Lung (tissue), 12 donors: ENCODE measurements around the gene SEPTIN3. TPM values are rescaled to one million over a fixed set of nuclear protein-coding genes. Genes with fewer than 3 reads are reported as not detected.

Experiments
- ATAC-seq: fragments of 200-7000 bp; cut with Tn5 transposase; one replicate; pipeline ENCODE4 v1.9.1; 2020; ENCODE audit warnings: moderate number of reproducible peaks; ENCODE audit not compliant: insufficient read depth, low FRiP score
- DNase-seq, 3 donors: peaks; one replicate each; pipeline ENCODE4 v3.0.0-alpha.2; 2013 to 2017
- H3K27ac ChIP-seq, 2 donors: one replicate each; pipeline ENCODE4 v1.5.1; 2013; ENCODE audit warnings: mild to moderate bottlenecking in 2 of 2, moderate library complexity in 2 of 2, control low read depth in 1 of 2, inconsistent platforms in 1 of 2, low read depth in 1 of 2, low read length in 1 of 2
- H3K27me3 ChIP-seq, 3 donors: one replicate each; pipeline ENCODE4 v1.5.1; 2013; ENCODE audit warnings: low read length in 2 of 3; ENCODE audit not compliant: control insufficient read depth in 3 of 3, insufficient read depth in 3 of 3
- H3K36me3 ChIP-seq, 4 donors: one replicate each; pipeline ENCODE4 v1.5.1; 2013; ENCODE audit warnings: low read length in 4 of 4, mild to moderate bottlenecking in 1 of 4, moderate library complexity in 1 of 4; ENCODE audit not compliant: control insufficient read depth in 4 of 4, insufficient read depth in 4 of 4
- H3K4me1 ChIP-seq, 5 donors: one replicate each; pipeline ENCODE4 v1.5.1; 2013; ENCODE audit warnings: low read length in 5 of 5, mild to moderate bottlenecking in 2 of 5, moderate library complexity in 1 of 5; ENCODE audit not compliant: control insufficient read depth in 5 of 5, insufficient read depth in 5 of 5
- H3K4me3 ChIP-seq: one replicate; pipeline ENCODE4 v1.5.1; 2013; ENCODE audit warnings: mild to moderate bottlenecking, control low read depth, moderate library complexity
- H3K9ac ChIP-seq, 2 donors: one replicate each; pipeline ENCODE4 v1.5.1; 2013; ENCODE audit warnings: low read length in 2 of 2, control low read depth in 1 of 2; ENCODE audit not compliant: insufficient read depth in 1 of 2
- H3K9me3 ChIP-seq, 4 donors: one replicate each; pipeline ENCODE4 v1.5.1; 2013; ENCODE audit warnings: low read length in 3 of 4, mild to moderate bottlenecking in 1 of 4, moderate library complexity in 1 of 4; ENCODE audit not compliant: control insufficient read depth in 4 of 4, insufficient read depth in 3 of 4
- CTCF ChIP-seq: IDR thresholded peaks from 2 replicates; pipeline ENCODE4 v1.5.1; 2012; ENCODE audit warnings: mild to moderate bottlenecking; ENCODE audit errors: control extremely low read depth, extremely low read depth
- WGBS, 2 donors: extraction: QIAGEN DNeasy Blood & Tissue Kit; methylation state at CpG; one replicate each; pipeline ENCODE4 v1.1.7; 2013; 5-methylcytosine and 5-hydroxymethylcytosine counted together
- polyA plus RNA-seq, 2 donors: library from polyadenylated mRNA; stranded (reverse); fragments of 200-250 nt; gene quantifications; one replicate each; pipeline ENCODE4 v1.2.1, GENCODE V29; 2013
- total RNA-seq, 2 donors: library from RNA; depleted of rRNA in 1 of 2; stranded (reverse); fragments of >200 nt in 1 of 2; gene quantifications; one replicate each; pipeline ENCODE4 v1.2.1, GENCODE V29; 2014 to 2021
- donor health status: control.
- donor health status: control.
- donor health status: Bipolar disorder and iron deficiency.
- donor health status: healthy.
- donor health status: DM: yes; HTN: yes; CAD: no.

SEPTIN3 gene
- total and polyA plus RNA-seq, 4 donors = 0.31 to 1.3 (median 0.56) TPM

DNA sequence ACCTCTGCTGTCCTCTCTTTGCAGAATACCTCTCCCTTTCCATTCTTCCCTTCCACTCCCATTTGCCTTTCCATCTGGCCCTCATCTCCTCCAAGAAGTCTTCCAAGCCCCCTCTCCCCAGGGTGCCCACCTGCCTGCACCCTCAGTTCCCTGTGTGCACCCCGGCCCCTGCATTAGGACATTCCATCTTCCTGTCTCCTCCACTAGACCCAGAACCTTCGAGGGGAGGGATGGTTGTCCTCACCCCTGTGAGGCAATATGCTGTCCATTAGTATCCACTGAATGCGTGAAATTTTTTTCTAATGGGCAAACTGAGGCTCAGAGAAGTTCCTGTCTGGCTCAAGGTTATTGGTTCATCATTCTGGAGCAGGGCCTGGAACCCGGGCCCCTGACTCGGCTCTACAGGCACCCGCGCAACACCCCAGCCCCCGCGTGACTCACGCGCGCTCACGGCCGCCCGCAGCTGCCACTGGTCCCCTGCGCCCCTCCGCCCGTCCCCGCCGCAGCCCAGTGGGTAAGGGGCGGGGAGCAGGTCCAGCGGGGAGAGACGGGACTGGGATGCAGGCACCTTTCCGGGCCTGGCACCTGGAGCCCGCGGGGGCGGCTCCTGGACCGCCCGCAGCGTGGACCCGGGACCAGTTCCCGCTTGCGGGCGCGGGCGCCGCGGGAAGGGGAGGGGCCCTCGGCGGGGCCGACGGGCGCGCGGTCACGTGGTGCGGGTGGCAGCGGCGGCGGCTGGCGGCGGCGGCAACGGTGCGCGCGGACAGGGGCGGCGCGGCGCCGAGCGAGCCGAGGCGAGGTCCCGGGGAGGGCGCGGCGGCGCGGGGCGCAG, 7.0 kb downstream of the SEPTIN3 start:
- no peak for ATAC-seq
- TF ChIP-seq CTCF = no peak
- no peaks in the 10 kb centered on the region for H3K36me3 ChIP-seq
- 2 to 4% methylated on average over 32 to 72 of the region's 72 CpGs for WGBS, 2 donors
- H3K27me3 ChIP-seq = peaks cover 0 to 31% (median 26%) of the 10 kb centered on the region in 3 donors
- peak in 1 of 3 donors; percentile 34 for DNase-seq
- H3K4me3 ChIP-seq = no peak overlapping the region
- H3K9ac ChIP-seq = no peak overlapping the region
- no peak overlapping the region for H3K27ac ChIP-seq
- peaks cover 0 to 11% (median 5%) of the 10 kb centered on the region in 5 donors for H3K4me1 ChIP-seq
- H3K9me3 ChIP-seq = no peaks in the 10 kb centered on the region

DNA sequence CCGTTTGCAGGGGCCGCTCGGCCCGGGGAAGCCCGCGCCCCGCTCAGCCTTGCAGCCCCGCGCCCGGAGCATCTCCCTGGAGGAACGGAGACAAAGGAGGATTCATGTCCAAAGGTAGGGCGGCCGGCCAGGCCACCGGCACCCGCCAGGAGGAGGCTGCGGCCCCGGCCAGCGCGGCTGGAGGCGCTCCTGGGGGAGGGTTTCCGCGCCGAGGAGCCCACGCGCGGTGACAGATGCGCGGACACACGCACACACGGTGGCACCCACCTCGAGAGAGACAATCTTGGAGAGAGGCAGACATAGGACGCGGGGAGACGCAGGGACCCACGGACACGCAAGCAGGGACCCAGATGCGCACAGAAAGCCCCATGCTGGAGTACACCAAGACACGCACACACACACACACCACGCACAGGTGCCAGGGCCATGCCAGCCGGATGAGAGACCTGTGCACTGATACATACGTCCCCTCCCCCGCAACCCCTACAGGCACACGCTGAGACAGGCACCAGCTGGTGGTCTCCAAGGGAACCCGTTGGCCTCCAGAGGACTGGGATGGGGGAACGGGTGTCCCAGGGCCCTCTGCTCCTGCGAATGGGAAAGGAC, 7.8 kb downstream of the SEPTIN3 start:
- no peak for TF ChIP-seq CTCF
- 5 to 6% methylated on average over 41 to 46 of the region's 46 CpGs for WGBS, 2 donors
- peaks cover 0 to 11% (median 5%) of the 10 kb centered on the region in 5 donors for H3K4me1 ChIP-seq
- ATAC-seq (no peak), DNase-seq (peak in 1 of 3 donors; percentile 42)
- H3K27ac ChIP-seq = no peak overlapping the region
- H3K27me3 ChIP-seq = peaks cover 0 to 31% (median 26%) of the 10 kb centered on the region in 3 donors
- no peaks in the 10 kb centered on the region for H3K9me3 ChIP-seq
- no peak overlapping the region for H3K9ac ChIP-seq
- H3K36me3 ChIP-seq = no peaks in the 10 kb centered on the region
- no peak overlapping the region for H3K4me3 ChIP-seq

- ATAC-seq = no peak
- 95 to 100% methylated on average over 1 of the region's 1 CpG for WGBS, 2 donors
- no peak for TF ChIP-seq CTCF
- no peak for DNase-seq
- H3K27me3 ChIP-seq = peaks cover 0 to 29% (median 23%) of the 10 kb centered on the region in 3 donors
- H3K4me1 ChIP-seq = peaks cover 0 to 11% (median 5%) of the 10 kb centered on the region in 5 donors
- no peak overlapping the region for H3K27ac ChIP-seq
- H3K36me3 ChIP-seq = no peaks in the 10 kb centered on the region
- no peak overlapping the region for H3K4me3 ChIP-seq
- no peaks in the 10 kb centered on the region for H3K9me3 ChIP-seq
- H3K9ac ChIP-seq = no peak overlapping the region
Observed at GRCh38 chr22:41978732-41979131, 9.5 kb downstream of the SEPTIN3 start.
